ENCODE data around the gene PELI2.

DNA sequence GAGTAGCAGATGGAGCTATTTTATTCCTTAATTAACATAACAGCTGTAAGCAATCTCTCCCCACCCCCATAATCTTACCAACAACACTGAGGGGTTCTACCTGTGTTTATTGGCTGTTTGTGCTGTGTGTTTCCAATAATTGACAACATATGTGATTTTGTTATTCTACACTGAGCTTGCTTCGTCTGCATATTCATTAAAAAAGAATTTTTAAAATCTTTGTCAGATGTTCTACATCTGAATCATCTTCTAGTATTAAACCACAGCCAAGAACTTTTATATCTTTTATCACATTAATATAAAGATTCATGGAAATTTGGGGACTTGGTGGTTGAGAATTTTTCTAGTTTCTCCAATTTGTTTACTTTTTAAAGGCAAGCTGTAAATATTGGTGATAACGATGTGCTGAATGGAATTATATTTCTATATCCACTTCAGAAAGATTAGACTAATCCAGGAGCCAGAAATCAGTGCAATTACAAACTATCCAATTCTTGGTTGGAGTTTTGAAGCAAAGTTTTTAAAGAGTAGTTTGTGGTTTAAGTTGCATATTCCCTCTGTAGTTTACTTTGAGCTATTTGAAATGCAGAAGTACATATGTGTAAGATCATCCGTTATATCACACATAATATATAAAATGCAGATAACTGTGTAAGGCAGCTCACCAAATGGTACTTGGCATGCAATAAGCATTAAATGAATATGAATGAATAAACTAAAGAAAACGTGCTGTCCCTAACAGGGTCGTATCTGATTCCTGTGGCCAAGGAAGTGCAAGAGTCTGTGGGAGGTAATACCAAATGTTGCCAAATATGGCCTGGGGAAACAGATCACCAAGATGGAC is 206.9 kb downstream of the PELI2 start:
- TF ChIP-seq, protein P1, sequence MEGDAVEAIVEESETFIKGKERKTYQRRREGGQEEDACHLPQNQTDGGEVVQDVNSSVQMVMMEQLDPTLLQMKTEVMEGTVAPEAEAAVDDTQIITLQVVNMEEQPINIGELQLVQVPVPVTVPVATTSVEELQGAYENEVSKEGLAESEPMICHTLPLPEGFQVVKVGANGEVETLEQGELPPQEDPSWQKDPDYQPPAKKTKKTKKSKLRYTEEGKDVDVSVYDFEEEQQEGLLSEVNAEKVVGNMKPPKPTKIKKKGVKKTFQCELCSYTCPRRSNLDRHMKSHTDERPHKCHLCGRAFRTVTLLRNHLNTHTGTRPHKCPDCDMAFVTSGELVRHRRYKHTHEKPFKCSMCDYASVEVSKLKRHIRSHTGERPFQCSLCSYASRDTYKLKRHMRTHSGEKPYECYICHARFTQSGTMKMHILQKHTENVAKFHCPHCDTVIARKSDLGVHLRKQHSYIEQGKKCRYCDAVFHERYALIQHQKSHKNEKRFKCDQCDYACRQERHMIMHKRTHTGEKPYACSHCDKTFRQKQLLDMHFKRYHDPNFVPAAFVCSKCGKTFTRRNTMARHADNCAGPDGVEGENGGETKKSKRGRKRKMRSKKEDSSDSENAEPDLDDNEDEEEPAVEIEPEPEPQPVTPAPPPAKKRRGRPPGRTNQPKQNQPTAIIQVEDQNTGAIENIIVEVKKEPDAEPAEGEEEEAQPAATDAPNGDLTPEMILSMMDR (IDR thresholded peaks at IDR 0.05): no peak
- no peak for TF ChIP-seq POLR2A (IDR thresholded peaks at IDR 0.05)
